Mesothelial cell of epicardium (in vitro differentiated cells): ENCODE measurements around the gene DLEC1. TPM values are rescaled to one million over a fixed set of nuclear protein-coding genes. Genes with fewer than 3 reads are reported as not detected.

Experiments used
- DNase-seq, 2 experiments: peaks; one replicate each; pipeline ENCODE4 v3.0.0; 2021; ENCODE audit warnings: low spot score in 2 of 2; ENCODE audit not compliant: unreplicated experiment in 2 of 2
- H3K27ac Mint-ChIP-seq: 2 replicates; pipeline ENCODE4 v1.8.0; 2021; ENCODE audit warnings: mixed read lengths
- H3K27me3 Mint-ChIP-seq: 2 replicates; pipeline ENCODE4 v1.8.0; 2021; ENCODE audit warnings: low read depth, mixed read lengths
- H3K36me3 Mint-ChIP-seq: 2 replicates; pipeline ENCODE4 v1.8.0; 2021; ENCODE audit warnings: mixed read lengths
- H3K4me1 Mint-ChIP-seq: 2 replicates; pipeline ENCODE4 v1.8.0; 2021; ENCODE audit warnings: mixed read lengths
- H3K4me3 Mint-ChIP-seq: 2 replicates; pipeline ENCODE4 v1.8.0; 2021; ENCODE audit warnings: mild to moderate bottlenecking, moderate library complexity, mixed read lengths
- H3K9me3 Mint-ChIP-seq: 2 replicates; pipeline ENCODE4 v1.8.0; 2021; ENCODE audit warnings: mixed read lengths
- CTCF ChIP-seq: fragments of 200-600 bp; sonication (generic); IDR thresholded peaks from one replicate; pipeline ENCODE4 v1.5.0; 2021; ENCODE audit warnings: antibody characterized with exemption; ENCODE audit not compliant: unreplicated experiment
- total RNA-seq: library from RNA; stranded (reverse); gene quantifications from 3 replicates; pipeline ENCODE4 v1.2.1, GENCODE V29; 2021

The DLEC1 gene
- total RNA-seq, 1 donor from 2014 or later = 1.4 TPM

GRCh38 chr3:38150780-38151528 lies 111.9 kb downstream of the DLEC1 start:
- Mint-ChIP-seq H3K4me1 (peaks cover 18% of the 10 kb centered on the region), H3K9me3 (peaks cover 19% of the 10 kb centered on the region), H3K27me3 (no peaks in the 10 kb centered on the region), H3K4me3 (no peak overlapping the region), H3K27ac (no peak overlapping the region), H3K36me3 (peaks cover 2% of the 10 kb centered on the region)
- no peak for TF ChIP-seq CTCF
- DNase-seq = no peak

GRCh38 chr3:38151667-38152265 lies 112.8 kb downstream of the DLEC1 start:
- TF ChIP-seq CTCF = no peak
- H3K27ac Mint-ChIP-seq = no peak overlapping the region
- H3K9me3 Mint-ChIP-seq = peaks cover 11% of the 10 kb centered on the region
- no peaks in the 10 kb centered on the region for H3K27me3 Mint-ChIP-seq
- H3K36me3 Mint-ChIP-seq = no peaks in the 10 kb centered on the region
- no peak overlapping the region for H3K4me3 Mint-ChIP-seq
- H3K4me1 Mint-ChIP-seq = peaks cover 18% of the 10 kb centered on the region
- no peak for DNase-seq

- no peak overlapping the region for H3K4me3 Mint-ChIP-seq
- H3K27ac Mint-ChIP-seq = no peak overlapping the region
- TF ChIP-seq CTCF = no peak
- no peaks in the 10 kb centered on the region for H3K27me3 Mint-ChIP-seq
- H3K9me3 Mint-ChIP-seq = peaks cover 3% of the 10 kb centered on the region
- peaks cover 25% of the 10 kb centered on the region for H3K4me1 Mint-ChIP-seq
- H3K36me3 Mint-ChIP-seq = no peaks in the 10 kb centered on the region
- no peak for DNase-seq
Measured at GRCh38 chr3:38152609-38153008, 113.6 kb downstream of the DLEC1 start.

GRCh38 chr3:38153221-38153620 lies 114.2 kb downstream of the DLEC1 start:
- H3K27me3 Mint-ChIP-seq = no peaks in the 10 kb centered on the region

GRCh38 chr3:38154033-38154494 lies 115.1 kb downstream of the DLEC1 start:
- DNase-seq = no peak
- Mint-ChIP-seq H3K36me3 (no peaks in the 10 kb centered on the region), H3K4me3 (no peak overlapping the region), H3K27me3 (no peaks in the 10 kb centered on the region), H3K9me3 (no peaks in the 10 kb centered on the region), H3K27ac (peak overlapping the region; percentile 28), H3K4me1 (peaks cover 33% of the 10 kb centered on the region)
- no peak for TF ChIP-seq CTCF

More at GRCh38 chr3:38153221-38153620, 114.2 kb downstream of the DLEC1 start:
- peak overlapping the region; percentile 40 for H3K27ac Mint-ChIP-seq
- DNase-seq = no peak
- H3K4me1 Mint-ChIP-seq = peaks cover 30% of the 10 kb centered on the region
- H3K36me3 Mint-ChIP-seq = no peaks in the 10 kb centered on the region
- no peaks in the 10 kb centered on the region for H3K9me3 Mint-ChIP-seq
- TF ChIP-seq CTCF = no peak
- no peak overlapping the region for H3K4me3 Mint-ChIP-seq
